Colonic mucosa (tissue), 4 donors: ENCODE measurements around the gene SELENOH. TPM values are rescaled to one million over a fixed set of nuclear protein-coding genes. Genes with fewer than 3 reads are reported as not detected.

Experiments used
- DNase-seq: peaks from one replicate; pipeline ENCODE4 v3.0.0-alpha.2; 2020
- H3K27ac ChIP-seq: fragments of 200-600 bp; one replicate; pipeline ENCODE4 v1.8.0; 2021
- H3K27me3 ChIP-seq: fragments of 200-600 bp; one replicate; pipeline ENCODE4 v1.8.0; 2021
- H3K36me3 ChIP-seq: fragments of 200-600 bp; one replicate; pipeline ENCODE4 v1.8.0; 2021
- H3K4me1 ChIP-seq: fragments of 200-600 bp; one replicate; pipeline ENCODE4 v1.8.0; 2021; ENCODE audit warnings: mild to moderate bottlenecking
- H3K4me3 ChIP-seq: fragments of 200-600 bp; one replicate; pipeline ENCODE4 v1.8.0; 2021
- H3K9ac ChIP-seq, 2 donors: one replicate each; pipeline ENCODE4 v1.7.0; 2013; ENCODE audit warnings: control low read depth in 2 of 2, low read depth in 2 of 2, low read length in 2 of 2
- H3K9me3 ChIP-seq: fragments of 200-600 bp; one replicate; pipeline ENCODE4 v1.8.0; 2021
- CTCF ChIP-seq: fragments of 200-600 bp; IDR thresholded peaks from one replicate; pipeline ENCODE4 v1.8.0; 2022; ENCODE audit warnings: antibody characterized with exemption, mild to moderate bottlenecking
- intact Hi-C: fragments of 100-400 bp; cut with DNase I; formaldehyde crosslinking; loops from one replicate; pipeline ENCODE4 v1.14.1; 2022
- total RNA-seq, 2 donors: library from RNA; stranded (reverse); fragmentation: NEBNext Ultra II Directional in 1 of 2; extraction: Animal tissue kit (Norgen Biotek cat#: 25700) in 1 of 2; gene quantifications; one replicate each; pipeline ENCODE4 v1.2.1, GENCODE V29; 2021
- donor health status: healthy.
- donor health status: DM: no; HTN: no; CAD: no.
- donor health status: DM: no; HTN: no; CAD: no.

The SELENOH gene
- total RNA-seq, 2 donors from 2014 or later: 86.9 to 140 TPM

GRCh38 chr11:57751176-57751575, 9.9 kb downstream of the SELENOH start:
- intact Hi-C loops: loop anchor here (5.0 kb wide), 1 partner anchor 51 kb away; no protein-coding TSS in a partner anchor
- TF ChIP-seq CTCF: no peak
- Histone ChIP-seq H3K4me1 (no peaks in the 10 kb centered on the region), H3K36me3 (no peaks in the 10 kb centered on the region), H3K27me3 (no peaks in the 10 kb centered on the region), H3K9me3 (no peaks in the 10 kb centered on the region), H3K27ac (no peak overlapping the region), H3K9ac (no peak overlapping the region), H3K4me3 (no peak overlapping the region)
- no peak for DNase-seq

- Histone ChIP-seq H3K4me3 (no peak within 1 kb of the TSS), H3K9ac (no peak within 1 kb of the TSS), H3K9me3 (no peaks in the 10 kb centered on the region), H3K4me1 (no peaks in the 10 kb centered on the region), H3K36me3 (no peaks in the 10 kb centered on the region), H3K27ac (no peak within 1 kb of the TSS), H3K27me3 (no peaks in the 10 kb centered on the region)
- intact Hi-C loops: loop anchor here (5.0 kb wide), 1 partner anchor 51 kb away; no protein-coding TSS in a partner anchor
- DNase-seq: peak; percentile 55
- peak; percentile 54 for TF ChIP-seq CTCF
These were observed 10.5 kb downstream of the SELENOH start, which contains the start of gene BTBD18 for GRCh38 chr11:57751676-57752253. Gene BTBD18, minus strand, starts transcription at chr11:57751819. Its CDS starts 631 bp downstream, at chr11:57751188.

GRCh38 chr11:57752954-57753353, 11.7 kb downstream of the SELENOH start:
- H3K4me1 ChIP-seq: no peaks in the 10 kb centered on the region
- intact Hi-C loops: loop anchor here (5.0 kb wide), 1 partner anchor 49 kb away; no protein-coding TSS in a partner anchor
- no peak for DNase-seq
- H3K27ac ChIP-seq: no peak overlapping the region
- H3K36me3 ChIP-seq: no peaks in the 10 kb centered on the region
- H3K9ac ChIP-seq: no peak overlapping the region
- no peak for TF ChIP-seq CTCF
- no peaks in the 10 kb centered on the region for H3K27me3 ChIP-seq
- H3K9me3 ChIP-seq: no peaks in the 10 kb centered on the region
- no peak overlapping the region for H3K4me3 ChIP-seq

GRCh38 chr11:57758174-57758573, 16.9 kb downstream of the SELENOH start:
- no peaks in the 10 kb centered on the region for H3K27me3 ChIP-seq
- no peak overlapping the region for H3K4me3 ChIP-seq
- intact Hi-C loops: no loop called here
- no peaks in the 10 kb centered on the region for H3K36me3 ChIP-seq
- H3K4me1 ChIP-seq: no peaks in the 10 kb centered on the region
- DNase-seq: no peak
- no peak overlapping the region for H3K27ac ChIP-seq
- H3K9ac ChIP-seq: no peak overlapping the region
- H3K9me3 ChIP-seq: no peaks in the 10 kb centered on the region
- no peak for TF ChIP-seq CTCF

GRCh38 chr11:57761301-57762234, 20.3 kb downstream of the SELENOH start, which contains the start of gene CTNND1:
Gene CTNND1, plus strand, starts transcription at chr11:57761802. Its CDS starts 29,677 bp downstream, at chr11:57791479.
- H3K4me1 ChIP-seq: peaks cover 8% of the 10 kb centered on the region
- peak; percentile 92 for DNase-seq
- no peak for TF ChIP-seq CTCF
- no peaks in the 10 kb centered on the region for H3K27me3 ChIP-seq
- H3K27ac ChIP-seq: peak within 1 kb of the TSS; percentile 89
- H3K36me3 ChIP-seq: no peaks in the 10 kb centered on the region
- peak within 1 kb of the TSS; percentile 82 to 86 for H3K9ac ChIP-seq
- intact Hi-C loops: loop anchor here (5.0 kb wide), 1 partner anchor 36 kb away; no protein-coding TSS in a partner anchor
- H3K4me3 ChIP-seq: peak within 1 kb of the TSS; percentile 46
- no peaks in the 10 kb centered on the region for H3K9me3 ChIP-seq
